Activated CD8-positive, alpha-beta T cell treated with anti-CD3 and anti-CD28 coated beads, Interleukin-2, amount 10 ng/mL, durations not matched to agents 7 days and 5 days (primary cell): ENCODE results near the gene FKRP. TPM values are rescaled to one million over a fixed set of nuclear protein-coding genes. Genes with fewer than 3 reads are reported as not detected.
"Not testable (repeated sequence)": the region's sequence is repeated elsewhere in the genome, so short reads cannot be mapped to it uniquely, and the experiment has no call there.

Source experiments
- ATAC-seq: fragments of 150-1000 bp; cut with Tn5 transposase; one replicate; pipeline ENCODE4 v1.10.0; 2021; ENCODE audit warnings: moderate library complexity
- CTCF ChIA-PET: fragments of 350-600 bp; sonication (Branson Sonifier 250); formaldehyde crosslinking; loops from one replicate; lab custom pipeline; 2021; ENCODE audit warnings: antibody characterized with exemption; lab: Charles Lee
- POLR2A ChIA-PET: fragments of 350-600 bp; sonication (Branson Sonifier 250); formaldehyde crosslinking; loops from one replicate; lab custom pipeline; 2021; ENCODE audit warnings: antibody characterized with exemption; lab: Charles Lee
- DNase-seq: peaks from one replicate; pipeline ENCODE4 v3.0.0-alpha.2; 2020
- H3K27ac Mint-ChIP-seq: one replicate; pipeline ENCODE4 v1.8.0; 2021; ENCODE audit warnings: mild to moderate bottlenecking, mixed read lengths
- H3K27me3 Mint-ChIP-seq: one replicate; pipeline ENCODE4 v1.8.0; 2021; ENCODE audit warnings: low read depth, mixed read lengths
- H3K36me3 Mint-ChIP-seq: one replicate; pipeline ENCODE4 v1.8.0; 2021; ENCODE audit warnings: low read depth, mixed read lengths
- H3K4me1 Mint-ChIP-seq: one replicate; pipeline ENCODE4 v1.8.0; 2021; ENCODE audit warnings: low read depth, mixed read lengths
- H3K4me3 Mint-ChIP-seq: one replicate; pipeline ENCODE4 v1.8.0; 2021; ENCODE audit warnings: mild to moderate bottlenecking, mixed read lengths
- H3K9me3 Mint-ChIP-seq: one replicate; pipeline ENCODE4 v1.8.0; 2022; ENCODE audit warnings: mixed read lengths; ENCODE audit not compliant: insufficient read depth
- total RNA-seq, 2 experiments: library from RNA; stranded (reverse); gene quantifications; one replicate each; pipeline ENCODE4 v1.2.3, GENCODE V29; 2021

Gene FKRP
- total RNA-seq, 2 experiments from 2014 or later = 15.3 to 18.4 TPM

DNA sequence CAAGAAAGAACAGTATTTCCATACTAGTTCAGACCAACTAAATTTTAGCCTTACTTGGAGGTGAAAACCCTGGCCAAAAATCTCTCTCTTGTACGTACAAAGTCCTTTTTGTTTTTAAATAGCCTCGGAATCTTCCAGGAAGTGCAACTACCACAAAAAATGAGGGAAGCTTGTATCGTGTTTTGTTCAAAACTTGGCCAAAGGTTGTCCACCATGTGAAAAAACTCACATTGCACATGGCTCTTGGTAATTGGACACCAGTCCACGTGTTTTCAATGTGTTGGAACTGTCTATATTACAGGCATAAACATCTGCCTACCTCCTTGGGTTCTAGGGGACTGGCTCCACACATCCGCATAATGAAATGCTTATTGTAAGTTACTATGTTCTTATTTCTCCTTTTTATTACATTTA is 15.6 kb downstream of the FKRP start:
- peaks cover 13% of the 10 kb centered on the region for H3K4me1 Mint-ChIP-seq
- ATAC-seq (no peak), DNase-seq (no peak)
- no peak overlapping the region for H3K27ac Mint-ChIP-seq
- ChIA-PET CTCF (interaction anchor here (11.0 kb wide), 1 partner anchor 79 kb away, joined by 122 read pairs; no protein-coding TSS in a partner anchor), POLR2A (no interaction called here)
- no peaks in the 10 kb centered on the region for H3K27me3 Mint-ChIP-seq
- peaks cover 5% of the 10 kb centered on the region for H3K36me3 Mint-ChIP-seq
- H3K4me3 Mint-ChIP-seq = no peak overlapping the region
- no peaks in the 10 kb centered on the region for H3K9me3 Mint-ChIP-seq

DNA sequence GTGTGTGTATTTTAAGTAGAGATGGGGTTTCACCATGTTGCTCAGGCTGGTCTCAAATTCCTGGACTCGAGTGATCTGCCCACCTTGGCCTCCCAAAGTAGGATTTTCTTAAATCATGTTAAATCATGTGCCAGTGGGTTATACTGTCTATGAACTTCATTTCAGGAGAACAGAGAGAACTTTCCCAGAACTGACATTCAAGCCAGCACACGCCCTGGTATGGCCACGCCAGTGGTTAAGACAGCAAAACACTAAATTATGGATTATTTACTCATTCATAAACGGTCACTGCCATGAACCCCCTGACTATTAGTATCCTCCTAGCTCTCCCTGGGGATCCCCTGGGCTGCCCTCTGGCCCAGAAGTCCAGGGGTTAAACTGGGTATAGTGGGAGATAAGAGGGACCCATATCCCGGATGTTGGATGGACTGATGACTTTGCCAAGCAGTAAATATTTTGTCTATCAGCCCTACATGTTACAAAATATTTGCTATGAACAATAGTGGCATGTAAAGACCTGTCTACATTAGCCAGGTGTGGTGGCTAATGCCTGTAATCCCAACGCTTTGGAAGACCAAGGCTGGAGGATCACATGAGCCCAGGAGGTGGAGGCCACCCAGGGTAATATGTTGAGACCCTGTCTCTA is 16.5 kb downstream of the FKRP start:
- Mint-ChIP-seq H3K27me3 (no peaks in the 10 kb centered on the region), H3K9me3 (no peaks in the 10 kb centered on the region), H3K27ac (no peak overlapping the region), H3K4me3 (no peak overlapping the region), H3K36me3 (no peaks in the 10 kb centered on the region), H3K4me1 (peaks cover 10% of the 10 kb centered on the region)
- ChIA-PET POLR2A (no interaction called here), CTCF (interaction anchor here (1.6 to 11.0 kb wide), 2 partner anchors 9 to 78 kb away, joined by 6 to 122 read pairs; no protein-coding TSS in a partner anchor)
- ATAC-seq (no peak), DNase-seq (no peak)

DNA sequence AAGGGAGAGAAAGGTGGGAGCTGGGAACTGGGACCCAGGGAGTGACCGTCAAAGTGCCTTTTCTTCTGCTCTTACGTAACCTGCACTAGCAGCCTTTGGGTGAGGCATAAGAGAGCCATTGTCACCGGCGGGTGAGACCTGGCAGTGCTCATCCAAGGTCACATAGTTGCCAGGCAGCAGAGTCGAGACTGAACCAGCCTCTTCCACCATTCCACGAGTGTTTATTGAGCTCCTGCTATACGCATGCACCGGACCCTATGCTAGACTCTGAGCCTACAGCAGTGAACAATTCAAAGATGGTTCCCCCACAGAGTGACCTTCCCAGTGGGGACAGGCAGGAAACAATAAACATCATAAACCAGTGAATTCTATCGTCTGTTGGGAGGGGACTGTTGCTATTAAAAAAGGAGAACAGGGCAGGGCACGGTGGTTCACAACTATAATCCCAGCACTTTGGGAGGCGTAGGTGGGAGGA is 19.0 kb downstream of the FKRP start:
- H3K9me3 Mint-ChIP-seq = no peaks in the 10 kb centered on the region
- ChIA-PET POLR2A (interaction anchor here (1.8 kb wide), 1 partner anchor 24 kb away, joined by 4 read pairs; the partner anchor contains the start of gene SLC1A5), CTCF (interaction anchor here (1.0 to 4.4 kb wide), 7 partner anchors 7 to 248 kb away, joined by 3 to 65 read pairs (median 5); partner anchors contain the start of gene SLC1A5)
- H3K27ac Mint-ChIP-seq = no peak overlapping the region
- DNase-seq = no peak
- no peak for ATAC-seq
- H3K27me3 Mint-ChIP-seq = no peaks in the 10 kb centered on the region
- no peaks in the 10 kb centered on the region for H3K36me3 Mint-ChIP-seq
- no peak overlapping the region for H3K4me3 Mint-ChIP-seq
- peaks cover 5% of the 10 kb centered on the region for H3K4me1 Mint-ChIP-seq

DNA sequence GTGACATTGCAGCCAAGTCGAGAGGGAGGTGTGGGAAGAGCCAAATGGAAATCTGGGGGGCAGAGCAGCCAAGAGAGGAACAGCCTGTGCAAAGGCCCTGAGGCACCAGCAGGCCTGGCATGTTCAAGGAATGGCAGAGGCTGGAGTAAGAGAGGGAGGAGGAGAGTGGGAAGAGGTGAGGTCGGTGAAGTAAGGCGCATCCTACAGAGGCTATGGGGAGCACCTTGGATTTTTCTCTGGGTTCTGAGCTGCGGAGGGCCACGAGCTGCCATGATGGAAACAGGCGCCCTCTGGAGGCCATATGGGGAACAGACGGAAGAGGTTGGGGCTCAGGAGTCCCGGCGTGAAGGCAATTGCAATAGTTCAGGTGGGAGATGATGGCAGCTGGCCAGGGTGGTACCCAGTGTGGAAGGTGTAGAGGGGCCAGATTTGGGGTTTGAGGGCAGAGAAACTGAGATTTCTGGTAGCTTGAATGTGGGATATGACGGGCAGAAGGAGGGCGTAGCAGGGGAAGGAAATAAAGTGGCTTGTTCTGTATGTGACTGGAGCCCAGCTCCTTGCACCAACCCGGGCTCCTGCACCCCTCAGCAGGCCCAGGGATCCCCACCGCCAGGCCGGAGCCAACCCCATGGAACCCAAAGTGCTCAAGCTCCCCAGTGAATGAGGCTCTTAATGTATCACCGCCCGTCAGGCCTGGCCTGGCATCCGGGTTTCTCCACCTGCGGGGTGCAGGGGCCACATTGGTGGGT is 20.9 kb downstream of the FKRP start:
- peaks cover 2% of the 10 kb centered on the region for H3K36me3 Mint-ChIP-seq
- ATAC-seq (peak; percentile 80), DNase-seq (peak; percentile 75)
- H3K4me1 Mint-ChIP-seq = peaks cover 5% of the 10 kb centered on the region
- H3K27ac Mint-ChIP-seq = peak overlapping the region; percentile 7
- ChIA-PET CTCF (interaction anchor here (0.7 to 4.4 kb wide), 34 partner anchors 9 to 246 kb away, joined by 3 to 65 read pairs (median 4); partner anchors contain the start of genes AP2S1 and SLC1A5), POLR2A (no interaction called here)
- H3K27me3 Mint-ChIP-seq = no peaks in the 10 kb centered on the region
- H3K9me3 Mint-ChIP-seq = no peaks in the 10 kb centered on the region
- no peak overlapping the region for H3K4me3 Mint-ChIP-seq

DNA sequence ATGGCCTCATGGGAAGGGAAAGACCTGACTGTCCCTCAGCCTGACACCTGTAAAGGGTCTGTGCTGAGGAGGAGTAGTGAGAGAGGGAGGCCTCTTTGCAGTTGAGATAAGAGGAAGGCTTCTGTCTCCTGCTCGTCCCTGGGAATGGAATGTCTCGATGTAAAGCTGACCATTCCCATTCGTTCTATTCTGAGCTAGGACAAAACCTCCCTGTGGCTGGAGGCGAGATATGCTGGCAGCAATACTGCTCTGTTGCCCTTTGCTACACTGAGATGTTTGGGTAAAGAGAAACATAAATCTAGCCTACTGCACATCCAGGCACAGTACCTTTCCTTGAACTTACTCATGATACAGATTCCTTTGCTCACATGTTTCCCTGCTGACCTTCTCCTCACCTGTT is 22.9 kb downstream of the FKRP start:
- H3K27ac Mint-ChIP-seq, H3K9me3 Mint-ChIP-seq, DNase-seq, H3K27me3 Mint-ChIP-seq, H3K4me1 Mint-ChIP-seq, H3K4me3 Mint-ChIP-seq, ATAC-seq, POLR2A ChIA-PET: not testable (repeated sequence)
- CTCF ChIA-PET = interaction anchor here (1.9 kb wide), 1 partner anchor 11 kb away, joined by 13 read pairs; no protein-coding TSS in a partner anchor
- H3K36me3 Mint-ChIP-seq = peaks cover 10% of the 10 kb centered on the region

GRCh38 chr19:46772170-46773017 is 26.5 kb downstream of the FKRP start:
- Mint-ChIP-seq H3K9me3 (no peaks in the 10 kb centered on the region), H3K27ac (no peak overlapping the region), H3K4me3 (no peak overlapping the region), H3K4me1 (peaks cover 17% of the 10 kb centered on the region), H3K27me3 (no peaks in the 10 kb centered on the region), H3K36me3 (peaks cover 37% of the 10 kb centered on the region)
- peak; percentile 25 for ATAC-seq
- ChIA-PET POLR2A (interaction anchor here (1.0 kb wide), 1 partner anchor 16 kb away, joined by 3 read pairs; the partner anchor contains the start of gene SLC1A5), CTCF (interaction anchor here (0.6 to 2.7 kb wide), 3 partner anchors 40 to 263 kb away, joined by 3 to 8 read pairs (median 3); no protein-coding TSS in a partner anchor)
- no peak for DNase-seq

- no peak for ATAC-seq
- POLR2A ChIA-PET = interaction anchor here (1.0 kb wide), 1 partner anchor 15 kb away, joined by 3 read pairs; the partner anchor contains the start of gene SLC1A5
- Mint-ChIP-seq H3K9me3 (no peaks in the 10 kb centered on the region), H3K4me1 (peaks cover 21% of the 10 kb centered on the region), H3K27ac (peak overlapping the region; percentile 49), H3K27me3 (no peaks in the 10 kb centered on the region), H3K4me3 (no peak overlapping the region), H3K36me3 (peaks cover 42% of the 10 kb centered on the region)
- no peak for DNase-seq
- CTCF ChIA-PET = interaction anchor here (1.3 to 2.7 kb wide), 2 partner anchors 39 to 68 kb away, joined by 3 to 8 read pairs; no protein-coding TSS in a partner anchor
Measured at GRCh38 chr19:46773018-46773399, 27.2 kb downstream of the FKRP start.

DNA sequence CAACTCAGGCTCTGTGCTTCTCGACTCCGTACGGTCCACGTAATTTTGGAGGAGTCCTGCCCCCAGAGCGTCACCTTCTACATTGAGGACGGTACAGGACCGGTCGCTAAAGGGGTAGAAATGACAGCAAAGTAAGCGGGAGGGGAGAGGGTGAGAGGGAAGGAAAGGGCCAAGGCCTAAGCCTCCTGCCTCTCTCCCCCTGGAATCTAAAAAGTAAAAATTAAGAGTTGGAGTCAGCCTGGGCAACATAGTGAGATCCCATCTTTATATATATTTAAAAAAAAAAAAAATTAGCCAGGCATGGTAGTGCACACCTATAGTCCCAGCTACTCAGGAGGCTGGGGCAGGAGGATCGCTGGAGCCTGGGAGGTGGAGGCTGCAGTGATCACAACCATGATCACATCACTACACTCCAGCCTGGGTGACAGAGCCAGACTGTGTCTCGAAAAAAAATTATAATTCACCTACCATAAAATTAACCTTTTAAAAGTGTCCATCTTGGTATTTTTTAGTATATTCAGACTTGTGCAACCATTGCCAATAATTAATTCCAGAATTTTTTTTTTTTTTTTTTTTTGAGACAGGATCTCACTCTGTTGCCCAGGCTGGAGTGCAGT is 29.9 kb downstream of the FKRP start:
- ATAC-seq = no peak
- Mint-ChIP-seq H3K27ac (no peak overlapping the region), H3K4me1 (peaks cover 39% of the 10 kb centered on the region), H3K9me3 (no peaks in the 10 kb centered on the region), H3K27me3 (no peaks in the 10 kb centered on the region), H3K36me3 (peaks cover 56% of the 10 kb centered on the region), H3K4me3 (no peak overlapping the region)
- ChIA-PET POLR2A (interaction anchor here (0.8 to 1.2 kb wide), 2 partner anchors 9 to 12 kb away, joined by 3 to 4 read pairs; partner anchors contain the start of gene SLC1A5), CTCF (interaction anchor here (0.9 to 1.6 kb wide), 6 partner anchors 9 to 64 kb away, joined by 3 to 4 read pairs (median 3); no protein-coding TSS in a partner anchor)
- no peak for DNase-seq

DNA sequence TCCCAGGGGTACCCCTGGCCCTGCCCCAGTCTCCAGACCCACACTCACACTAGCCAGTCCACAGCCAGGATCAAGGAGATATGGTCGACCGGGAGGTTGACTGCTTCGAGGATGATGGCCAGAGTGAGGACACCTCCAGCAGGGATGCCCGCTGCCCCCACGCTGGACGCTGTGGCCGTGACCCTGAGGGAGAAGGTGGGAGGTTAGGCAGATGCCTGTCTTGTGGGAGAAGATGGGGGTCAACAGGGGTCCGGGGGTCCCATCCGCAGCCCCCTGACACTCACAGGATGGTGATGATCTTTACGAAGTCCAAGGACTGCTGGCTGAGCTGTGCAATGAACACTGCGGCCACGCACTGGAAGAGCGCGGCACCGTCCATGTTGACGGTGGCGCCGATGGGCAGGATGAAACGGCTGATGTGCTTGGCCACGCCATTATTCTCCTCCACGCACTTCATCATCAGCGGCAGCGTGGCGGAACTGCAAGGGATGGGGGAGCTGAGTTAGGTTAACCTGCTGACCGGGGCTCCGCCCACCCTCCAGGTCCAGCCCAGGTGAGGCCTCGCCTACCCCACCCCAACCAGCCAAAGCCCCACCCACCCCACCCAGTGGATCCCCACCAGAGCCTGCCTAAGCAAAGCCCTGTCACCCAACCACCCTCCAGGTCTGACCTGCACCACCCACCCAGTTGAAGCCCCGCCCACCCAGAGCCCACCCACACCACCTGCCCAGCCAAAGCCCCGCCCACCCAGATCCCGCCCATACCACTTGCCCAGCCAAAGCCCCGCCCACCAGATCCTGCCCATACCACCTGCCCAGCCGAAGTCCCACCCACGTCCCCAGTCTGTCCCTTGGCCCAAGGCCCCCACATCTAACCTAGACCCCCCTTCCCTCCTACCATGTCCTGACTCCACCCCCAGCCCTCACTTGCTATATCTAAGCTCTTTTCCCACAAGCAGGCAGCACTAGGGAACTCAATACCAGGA is 31.4 kb downstream of the FKRP start:
- peaks cover 65% of the 10 kb centered on the region for H3K36me3 Mint-ChIP-seq
- peak overlapping the region; percentile 66 for H3K27ac Mint-ChIP-seq
- no peaks in the 10 kb centered on the region for H3K9me3 Mint-ChIP-seq
- ATAC-seq (peak; percentile 35), DNase-seq (no peak)
- peaks cover 51% of the 10 kb centered on the region for H3K4me1 Mint-ChIP-seq
- POLR2A ChIA-PET = interaction anchor here (1.2 kb wide), 2 partner anchors 11 kb away, joined by 4 to 5 read pairs; partner anchors contain the start of gene SLC1A5
- CTCF ChIA-PET = interaction anchor here (0.7 to 1.9 kb wide), 6 partner anchors 8 to 63 kb away, joined by 3 to 5 read pairs (median 3); no protein-coding TSS in a partner anchor
- no peaks in the 10 kb centered on the region for H3K27me3 Mint-ChIP-seq
- H3K4me3 Mint-ChIP-seq = no peak overlapping the region
